ENCODE measurements around the gene TMEM121. TPM values are rescaled to one million over a fixed set of nuclear protein-coding genes. Genes with fewer than 3 reads are reported as not detected.

TMEM121 gene
- total and polyA plus RNA-seq, 10 of the 15 experiments (the other 5 are each of a cell fraction or from before 2014, with no cell fraction given), result 0.04 to 4.9 (median 1.2) TPM; not detected in 2

DNA sequence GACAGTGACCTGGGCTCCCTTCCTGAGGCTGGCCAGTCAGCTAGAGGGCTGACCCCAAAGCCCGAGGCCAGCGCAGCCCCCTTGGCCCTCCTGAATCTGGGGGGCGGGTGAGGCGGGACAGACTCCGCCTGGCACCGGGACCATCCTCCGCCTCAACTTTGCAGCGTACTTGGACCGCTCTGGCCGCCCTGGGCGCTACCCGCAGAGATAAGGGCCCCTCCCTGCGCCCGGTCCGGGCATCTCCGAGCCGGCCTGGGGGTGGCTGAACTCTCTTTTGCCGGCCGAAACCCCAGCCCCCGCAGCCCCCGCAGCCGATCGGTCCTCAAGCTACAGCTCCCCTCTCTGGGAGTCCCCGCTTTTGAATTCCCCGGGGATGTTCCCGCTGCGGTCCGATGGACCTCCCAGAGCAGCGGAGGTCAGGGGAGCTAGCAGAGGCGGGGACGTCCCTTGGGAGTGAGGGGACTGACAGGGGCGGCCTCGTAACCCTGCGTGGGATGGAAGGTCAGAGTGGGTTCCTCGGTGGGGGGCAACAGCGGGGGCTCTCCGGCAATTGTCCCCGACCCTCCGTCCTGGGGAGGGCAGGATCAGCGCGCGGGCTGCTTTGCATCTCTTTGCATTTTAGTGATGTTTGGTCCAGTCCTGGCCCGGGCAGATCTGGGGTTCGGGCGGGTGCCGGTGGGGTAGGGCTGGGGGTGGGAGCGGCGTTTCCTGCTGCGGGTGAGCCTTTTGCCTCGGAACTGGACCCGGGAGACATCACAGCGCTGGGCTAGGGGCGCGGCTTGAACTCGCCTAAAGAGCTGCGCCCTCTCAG, 40.0 kb upstream of the TMEM121 start, which contains the start of gene CRIP1:
Gene CRIP1, plus strand, starts transcription at position 724 of the 811 bp plus-strand sequence. CDS start 374 bp downstream, outside the sequence.
- ChIA-PET SMC1A (ENCODE audit: uncharacterized antibody, unreplicated experiment) (interaction anchor here (1.1 kb wide), 1 partner anchor 42 kb away, joined by 3 read pairs; no protein-coding TSS in a partner anchor), RAD21 (ENCODE audit: unreplicated experiment) (interaction anchor here (0.7 kb wide), 1 partner anchor 42 kb away, joined by 3 read pairs; no protein-coding TSS in a partner anchor), CTCF (interaction anchor here (0.6 to 1.8 kb wide), 4 partner anchors 82 to 120 kb away, joined by 3 to 7 read pairs (median 4); no protein-coding TSS in a partner anchor), POLR2A (no interaction called here)
- Histone ChIP-seq H3K79me2 (ENCODE audit: control insufficient read depth, insufficient read depth, low read length) (peaks cover 3% of the 10 kb centered on the region), H3K9me3 (replicated peaks; ENCODE audit: control insufficient read depth, insufficient read depth, low read length) (no peaks in the 10 kb centered on the region), H4K20me1 (ENCODE audit: control insufficient read depth, insufficient read depth) (no peaks in the 10 kb centered on the region), H3K27ac (ENCODE audit: control insufficient read depth, insufficient read depth) (peak within 1 kb of the TSS; percentile 42), H3K4me3 (peak within 1 kb of the TSS; percentile 84), H3K4me1 (ENCODE audit: control insufficient read depth, insufficient read depth, low read length) (peaks cover 30% of the 10 kb centered on the region), H2AFZ (ENCODE audit: control insufficient read depth, low read depth, low read length) (peak within 1 kb of the TSS; percentile 56), H3K4me2 (ENCODE audit: control insufficient read depth, insufficient read depth) (peak within 1 kb of the TSS; percentile 100), H3K36me3 (ENCODE audit: control insufficient read depth in 2 of 2, insufficient read depth in 2 of 2, low read length in 1 of 2) (no peaks in the 10 kb centered on the region), H3K9ac (ENCODE audit: control insufficient read depth, insufficient read depth, low read length) (peak within 1 kb of the TSS; percentile 72), H3K27me3 (replicated peaks in 1 of 2; ENCODE audit: control insufficient read depth in 2 of 2, insufficient read depth in 2 of 2, low read length in 1 of 2) (no peaks in the 10 kb centered on the region)
- ATAC-seq (no peak), FAIRE-seq (no peak), DNase-seq (ENCODE audit: low read depth, low spot score) (no peak)
- in situ Hi-C loops (cut with MboI) (loop anchor here (5.0 kb wide), 1 partner anchor 114 kb away; no protein-coding TSS in a partner anchor), intact Hi-C loops (cut with micrococcal nuclease; ENCODE audit: unreplicated experiment) (loop anchor here (10.0 kb wide), 1 partner anchor 422 kb away; the partner anchor contains the start of gene GPR132)
- no TSS peak for BruUV-seq (replicated peaks)
- 2% methylated on average over 43 of the region's 56 CpGs for WGBS (ENCODE audit: insufficient coverage, insufficient replicate concordance, low lambda C conversion rate, missing lambda C conversion rate)
- TF ChIP-seq STAT3 (IDR thresholded peaks at IDR 0.05; ENCODE audit: low read depth, low read length), result no peak
- peak in 1 of 2 experiments; percentile 30; a peak in 2 of 4 replicates for TF ChIP-seq IKZF2 (IDR thresholded peaks at IDR 0.05)
- TF ChIP-seq IRF4 (IDR thresholded peaks at IDR 0.05; ENCODE audit: low read depth, low read length), result no peak
- 0 out of 2 replicates have a peak, but pooled peaks have one; percentile 22 for TF ChIP-seq IRF5 (IDR thresholded peaks at IDR 0.05; ENCODE audit: borderline replicate concordance)
- TF ChIP-seq MEF2B (IDR thresholded peaks at IDR 0.05; ENCODE audit: partially characterized antibody, poor library complexity, severe bottlenecking), result peak; percentile 90
- TF ChIP-seq MTA2 (IDR thresholded peaks at IDR 0.05; ENCODE audit: low read depth), result 0 out of 2 replicates have a peak, but pooled peaks have one; percentile 14
- TF ChIP-seq NR2F1 (conservative IDR thresholded peaks at IDR 0.05), result peak; percentile 90
- TF ChIP-seq, protein P1, sequence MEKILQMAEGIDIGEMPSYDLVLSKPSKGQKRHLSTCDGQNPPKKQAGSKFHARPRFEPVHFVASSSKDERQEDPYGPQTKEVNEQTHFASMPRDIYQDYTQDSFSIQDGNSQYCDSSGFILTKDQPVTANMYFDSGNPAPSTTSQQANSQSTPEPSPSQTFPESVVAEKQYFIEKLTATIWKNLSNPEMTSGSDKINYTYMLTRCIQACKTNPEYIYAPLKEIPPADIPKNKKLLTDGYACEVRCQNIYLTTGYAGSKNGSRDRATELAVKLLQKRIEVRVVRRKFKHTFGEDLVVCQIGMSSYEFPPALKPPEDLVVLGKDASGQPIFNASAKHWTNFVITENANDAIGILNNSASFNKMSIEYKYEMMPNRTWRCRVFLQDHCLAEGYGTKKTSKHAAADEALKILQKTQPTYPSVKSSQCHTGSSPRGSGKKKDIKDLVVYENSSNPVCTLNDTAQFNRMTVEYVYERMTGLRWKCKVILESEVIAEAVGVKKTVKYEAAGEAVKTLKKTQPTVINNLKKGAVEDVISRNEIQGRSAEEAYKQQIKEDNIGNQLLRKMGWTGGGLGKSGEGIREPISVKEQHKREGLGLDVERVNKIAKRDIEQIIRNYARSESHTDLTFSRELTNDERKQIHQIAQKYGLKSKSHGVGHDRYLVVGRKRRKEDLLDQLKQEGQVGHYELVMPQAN (conservative IDR thresholded peaks at IDR 0.05), result no peak
- peak; percentile 19; the same call in 1 of the 2 replicates for TF ChIP-seq DPF2 (IDR thresholded peaks at IDR 0.05)
- TF ChIP-seq, protein P2, sequence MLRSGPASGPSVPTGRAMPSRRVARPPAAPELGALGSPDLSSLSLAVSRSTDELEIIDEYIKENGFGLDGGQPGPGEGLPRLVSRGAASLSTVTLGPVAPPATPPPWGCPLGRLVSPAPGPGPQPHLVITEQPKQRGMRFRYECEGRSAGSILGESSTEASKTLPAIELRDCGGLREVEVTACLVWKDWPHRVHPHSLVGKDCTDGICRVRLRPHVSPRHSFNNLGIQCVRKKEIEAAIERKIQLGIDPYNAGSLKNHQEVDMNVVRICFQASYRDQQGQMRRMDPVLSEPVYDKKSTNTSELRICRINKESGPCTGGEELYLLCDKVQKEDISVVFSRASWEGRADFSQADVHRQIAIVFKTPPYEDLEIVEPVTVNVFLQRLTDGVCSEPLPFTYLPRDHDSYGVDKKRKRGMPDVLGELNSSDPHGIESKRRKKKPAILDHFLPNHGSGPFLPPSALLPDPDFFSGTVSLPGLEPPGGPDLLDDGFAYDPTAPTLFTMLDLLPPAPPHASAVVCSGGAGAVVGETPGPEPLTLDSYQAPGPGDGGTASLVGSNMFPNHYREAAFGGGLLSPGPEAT (IDR thresholded peaks at IDR 0.05; ENCODE audit: low read depth), result peak; percentile 48; the same call in 1 of the 2 replicates
- TF ChIP-seq RELA (IDR thresholded peaks at IDR 0.05; ENCODE audit: borderline replicate concordance, partially characterized antibody), result peak; percentile 54
- no peak for TF ChIP-seq CBX3 (IDR thresholded peaks at IDR 0.05; ENCODE audit: borderline replicate concordance, low read depth)
- peak in 1 of 2 experiments; percentile 58; a peak in 1 of 3 replicates for TF ChIP-seq EGR1 (IDR thresholded peaks at IDR 0.05; ENCODE audit: borderline replicate concordance in 1 of 2, low read depth in 2 of 2, low read length in 2 of 2)
- TF ChIP-seq, protein P3, sequence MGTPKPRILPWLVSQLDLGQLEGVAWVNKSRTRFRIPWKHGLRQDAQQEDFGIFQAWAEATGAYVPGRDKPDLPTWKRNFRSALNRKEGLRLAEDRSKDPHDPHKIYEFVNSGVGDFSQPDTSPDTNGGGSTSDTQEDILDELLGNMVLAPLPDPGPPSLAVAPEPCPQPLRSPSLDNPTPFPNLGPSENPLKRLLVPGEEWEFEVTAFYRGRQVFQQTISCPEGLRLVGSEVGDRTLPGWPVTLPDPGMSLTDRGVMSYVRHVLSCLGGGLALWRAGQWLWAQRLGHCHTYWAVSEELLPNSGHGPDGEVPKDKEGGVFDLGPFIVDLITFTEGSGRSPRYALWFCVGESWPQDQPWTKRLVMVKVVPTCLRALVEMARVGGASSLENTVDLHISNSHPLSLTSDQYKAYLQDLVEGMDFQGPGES (IDR thresholded peaks at IDR 0.05), result no peak

Data from GM12878 (cell line).